HS-27A (cell line): ENCODE measurements around the gene PHLDA1.
A peak's percentile ranks its signal among the peaks of the same experiment; 100 is the strongest.
"Not testable (repeated sequence)": the region's sequence is repeated elsewhere in the genome, so short reads cannot be mapped to it uniquely, and the experiment has no call there.

ENCODE experiments used
- DNase-seq: peaks from one replicate; pipeline ENCODE4 v3.0.0-alpha.2; 2012; ENCODE audit warnings: low read depth, missing footprints

The PHLDA1 gene

GRCh38 chr12:75985566-75985965 is 46.0 kb downstream of the PHLDA1 start:
- DNase-seq, result no peak

DNA sequence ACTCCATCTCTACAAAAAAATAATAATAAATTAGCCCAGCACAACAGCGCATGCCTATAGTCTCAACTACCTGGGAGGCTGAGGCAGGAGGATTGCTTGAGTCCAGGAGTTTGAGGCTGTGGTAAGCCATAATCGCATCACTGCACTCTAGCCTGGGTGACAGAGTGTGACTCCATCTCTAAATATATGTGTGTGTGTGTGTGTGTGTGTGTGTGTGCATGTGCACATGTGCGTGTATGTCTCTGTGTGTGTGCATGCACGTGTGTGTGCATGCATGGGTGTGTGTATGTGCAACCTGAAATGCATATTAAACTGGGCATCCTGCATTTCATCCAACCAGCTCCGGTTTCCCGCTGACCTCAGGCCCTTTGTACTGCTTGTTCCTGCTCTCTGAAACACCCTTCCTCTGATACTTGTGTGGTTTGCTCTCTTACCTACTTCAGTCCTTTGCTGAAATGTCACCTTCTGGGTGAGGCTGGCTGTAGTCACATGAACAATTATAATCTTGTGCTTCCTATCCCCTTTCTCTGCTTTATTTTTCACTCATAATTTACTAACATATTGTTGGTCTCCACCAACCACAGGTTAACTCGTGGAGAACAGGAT is 46.9 kb downstream of the PHLDA1 start:
- no peak for DNase-seq

DNA sequence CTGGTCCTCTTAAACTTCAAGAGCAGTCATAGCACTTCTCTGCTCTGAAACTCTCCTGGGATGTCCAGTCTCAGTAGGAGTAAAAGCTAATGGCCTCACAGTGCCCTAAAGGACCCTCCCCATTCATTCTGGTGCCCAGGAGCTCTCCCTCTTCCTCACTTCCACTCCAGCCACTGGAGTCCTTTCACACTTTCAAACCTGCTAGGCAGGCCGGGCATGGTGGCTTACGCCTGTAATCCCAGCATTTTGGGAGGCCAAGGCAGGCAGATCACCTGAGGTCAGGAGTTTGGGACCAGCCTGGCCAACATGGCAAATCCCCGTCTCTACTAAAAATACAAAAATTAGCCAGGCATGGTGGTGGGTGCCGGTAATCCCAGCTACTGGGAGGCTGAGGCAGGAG is 47.7 kb downstream of the PHLDA1 start:
- DNase-seq, result not testable (repeated sequence)

GRCh38 chr12:75982979-75983660 is 48.5 kb downstream of the PHLDA1 start:
- no peak for DNase-seq

DNA sequence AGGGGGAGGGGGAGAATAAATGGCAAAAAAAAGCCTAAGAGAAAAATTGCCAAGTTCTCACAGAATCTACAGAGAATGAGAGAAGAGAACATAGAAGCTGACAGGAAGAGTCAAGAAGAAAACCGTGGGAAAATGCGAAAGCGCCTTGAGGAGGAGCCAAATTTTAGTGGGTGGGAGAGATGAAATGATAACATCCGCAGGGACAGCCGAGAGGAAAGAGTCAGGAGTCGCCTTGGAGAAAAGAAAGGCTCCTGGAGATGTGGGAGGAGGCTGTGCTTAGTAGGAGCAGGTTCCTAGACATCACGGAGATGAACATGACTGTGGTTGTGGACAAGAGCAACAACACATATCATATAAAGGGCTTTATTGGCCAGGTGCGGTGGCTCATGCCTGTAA is 49.4 kb downstream of the PHLDA1 start:
- no peak for DNase-seq

GRCh38 chr12:75981247-75982168 is 50.1 kb downstream of the PHLDA1 start:
- no peak for DNase-seq

DNA sequence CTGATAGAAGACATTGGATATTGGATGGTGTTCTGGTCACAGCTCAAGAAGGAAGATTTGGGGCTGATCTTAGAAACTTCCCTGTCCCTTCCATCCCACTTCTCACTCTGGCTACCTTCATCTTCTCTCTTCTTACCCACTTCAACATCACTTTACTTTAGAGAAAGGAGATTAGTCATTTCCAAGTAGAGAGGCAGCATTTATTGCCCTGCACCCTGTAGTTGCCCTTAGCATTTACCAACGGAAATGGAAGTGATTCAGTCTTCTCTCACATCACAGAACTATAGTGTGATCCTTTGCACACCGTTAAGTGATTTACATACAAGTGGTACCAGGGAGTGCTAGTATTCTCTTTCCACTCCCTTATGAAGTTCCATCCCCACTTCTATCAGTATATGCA is 52.4 kb downstream of the PHLDA1 start:
- peak; percentile 30 for DNase-seq

DNA sequence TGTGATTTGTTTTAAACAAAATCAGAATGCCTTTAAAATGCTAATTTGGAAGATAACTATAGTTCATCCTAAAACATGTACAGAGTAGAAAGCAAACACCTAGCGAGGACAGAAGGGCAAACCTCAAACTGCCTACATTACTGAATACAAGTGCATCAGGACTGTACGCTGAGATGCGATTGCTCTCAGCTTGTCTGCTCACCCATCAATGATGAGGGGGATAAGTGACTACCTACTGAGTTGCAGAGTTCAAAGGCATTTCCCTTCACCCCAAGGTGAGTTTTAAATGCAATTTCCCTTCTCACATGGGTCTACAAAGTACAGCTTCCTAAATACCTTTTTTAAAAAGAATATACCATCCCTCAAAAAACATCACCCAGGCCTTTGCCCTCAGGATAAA is 52.9 kb downstream of the PHLDA1 start:
- peak; percentile 49 for DNase-seq

GRCh38 chr12:75977952-75978671 is 53.5 kb downstream of the PHLDA1 start:
- DNase-seq, result peak; percentile 98

DNA sequence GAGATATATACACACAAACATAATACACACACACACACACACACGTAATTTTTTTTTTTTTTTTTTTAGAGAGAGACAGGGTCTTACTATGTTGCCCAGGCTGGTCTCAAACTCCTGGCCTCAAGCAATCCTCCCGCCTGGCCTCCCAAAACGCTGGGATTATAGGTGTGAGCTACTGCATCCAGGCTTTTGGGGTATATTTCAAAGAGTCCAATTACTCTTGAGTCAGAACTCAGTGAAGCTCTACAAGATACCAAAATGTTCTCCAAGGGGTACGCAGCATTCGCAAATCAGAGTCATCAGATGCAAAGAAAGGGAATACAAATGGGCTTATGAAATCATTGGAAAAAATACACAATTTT is 54.0 kb downstream of the PHLDA1 start:
- no peak for DNase-seq

GRCh38 chr12:75976913-75977312 is 54.7 kb downstream of the PHLDA1 start:
- DNase-seq, result no peak

- no peak for DNase-seq
These were observed 55.5 kb downstream of the PHLDA1 start for GRCh38 chr12:75976113-75976512.

GRCh38 chr12:75975702-75976101 is 55.9 kb downstream of the PHLDA1 start:
- no peak for DNase-seq
